Heart left ventricle (tissue), 13 donors: ENCODE measurements around the gene PLEKHG4B.

Experiments
- CTCF ChIP-seq, 12 donors: fragments of 200-600 bp; sonication (generic) in 4 of 12; IDR thresholded peaks; one replicate each; pipeline versions ENCODE4 v1.5.0 to v1.8.0; 2018 to 2022; ENCODE audit warnings: antibody characterized with exemption in 12 of 12, mild to moderate bottlenecking in 5 of 12
- POLR2A ChIP-seq, 2 donors: fragments of 450-650 bp; IDR thresholded peaks; one replicate each; pipeline ENCODE4 v1.6.1; 2017; ENCODE audit warnings: antibody characterized with exemption in 2 of 2, mild to moderate bottlenecking in 2 of 2, moderate library complexity in 2 of 2
- donor health status: ischemic (EF 13 %, LVEDD 7.1; RV severe dilation, severe dysfunction).
- donor health status: DM: no; HTN: yes; CAD: no.
- donor health status: DM: no; HTN: no; CAD: no.
- donor health status: ischemic (EF 25% LVEDD 6.9; RV normal size, moderate dysfunction).
- donor health status: ischemic (EF 25% LVEDD 5.7; RV mildly dilated, moderate dysfunction).
- donor health status: ischemic (EF 35%, LVEDD 5.7; RV mildly dilated, moderate dysfunction).
- donor health status: nonischemic (EF 11% LVEDD 7.7; RV severe dilation, severe dysfunction).
- donor health status: DM: yes; HTN: yes; CAD: no.
- donor health status: PGD.
- donor health status: ischemic (EF 29% LVEDD 5.4; RV normal size, mild dysfunction).
- donor health status: nonischemic (EF 23%, LVEDD 6.1; RV moderate dilation, normal function).

- TF ChIP-seq CTCF (IDR thresholded peaks at IDR 0.05) (no peak), POLR2A (IDR thresholded peaks at IDR 0.05) (no peak)
Measured at GRCh38 chr5:198516-199196, 106.7 kb downstream of the PLEKHG4B start.
